Keratinocyte (primary cell): Measurements from ENCODE around the gene DRC1.

Experiments used
- CTCF ChIP-seq, 3 experiments: IDR thresholded peaks in 1 of 3; conservative IDR thresholded peaks in 1 of 3; optimal IDR thresholded peaks in 1 of 3; 2 replicates in 2 of 3; 3 replicates in 1 of 3; pipeline versions ENCODE3 to v1.5.1; 2011; ENCODE audit warnings: low read length in 3 of 3, mild to moderate bottlenecking in 3 of 3, moderate library complexity in 2 of 3, control low read depth in 1 of 3, inconsistent platforms in 1 of 3; ENCODE audit not compliant: insufficient read depth in 2 of 3; ENCODE audit errors: extremely low read depth in 1 of 3
- EZH2 ChIP-seq: IDR thresholded peaks from one replicate; pipeline ENCODE4 v1.6.1; 2012; ENCODE audit warnings: inconsistent platforms, mild to moderate bottlenecking, low read length, moderate library complexity

- TF ChIP-seq CTCF (optimal IDR thresholded peaks at IDR 0.05 in 1 of 3, IDR thresholded peaks at IDR 0.05 in 1 of 3, conservative IDR thresholded peaks at IDR 0.05 in 1 of 3; ENCODE audit: extremely low read depth in 1 of 3, insufficient read depth in 2 of 3, low read length in 3 of 3) = no peak
- TF ChIP-seq EZH2 = no peak
These were observed 87.6 kb downstream of the DRC1 start for GRCh38 chr2:26489213-26489850.
